ENCODE measurements around the gene SLC6A11.

SLC6A11 gene

GRCh38 chr3:10890665-10891064, 74.6 kb downstream of the SLC6A11 start:
- no peak overlapping the region for H2BK12ac ChIP-seq (ENCODE audit: low read length in 2 of 2)
- no peak overlapping the region for H3K4me2 ChIP-seq (ENCODE audit: low read length, poor library complexity, severe bottlenecking)

GRCh38 chr3:10892622-10893021, 76.6 kb downstream of the SLC6A11 start:
- no peak overlapping the region for H2BK5ac ChIP-seq (ENCODE audit: low read depth, low read length, poor library complexity, severe bottlenecking)
- no peak overlapping the region for H4K91ac ChIP-seq (ENCODE audit: low read length)
- H2BK120ac ChIP-seq (ENCODE audit: low read depth, low read length) = no peak overlapping the region
- H3K27ac ChIP-seq (ENCODE audit: low read length, poor library complexity, severe bottlenecking) = no peak overlapping the region
- H3K36me3 ChIP-seq (ENCODE audit: control insufficient read depth in 1 of 2, insufficient read depth in 2 of 2, low read depth in 1 of 2, low read length in 2 of 2) = no peaks in the 10 kb centered on the region
- H2AK5ac ChIP-seq (ENCODE audit: low read length, severe bottlenecking) = no peak overlapping the region
- no peak overlapping the region for H2BK15ac ChIP-seq (ENCODE audit: low read depth, poor library complexity, severe bottlenecking)
- no peak for DNase-seq
- no peak overlapping the region for H2BK12ac ChIP-seq (ENCODE audit: low read length in 2 of 2)
- H3K4ac ChIP-seq (ENCODE audit: low read depth in 1 of 2, low read length in 2 of 2) = no peak overlapping the region
- no peaks in the 10 kb centered on the region for H3K79me1 ChIP-seq (replicated peaks; ENCODE audit: low read length, poor library complexity, severe bottlenecking)
- no peak overlapping the region for H3K9ac ChIP-seq (ENCODE audit: low read length)
- H3K4me2 ChIP-seq (ENCODE audit: low read length, poor library complexity, severe bottlenecking) = no peak overlapping the region
- H3K9me3 ChIP-seq (ENCODE audit: control insufficient read depth, low read length) = peaks cover 29% of the 10 kb centered on the region
- H3K18ac ChIP-seq (ENCODE audit: low read depth in 1 of 2, low read length in 2 of 2) = no peak overlapping the region
- peaks cover 0 to 3% of the 10 kb centered on the region in 2 experiments for H3K27me3 ChIP-seq (ENCODE audit: control insufficient read depth in 1 of 2, insufficient read depth in 1 of 2, low read length in 2 of 2)
- H3K14ac ChIP-seq (ENCODE audit: low read length in 2 of 2) = no peak overlapping the region
- WGBS = 27% methylated on average over 1 of the region's 5 CpGs
- H3K23ac ChIP-seq (ENCODE audit: low read length in 2 of 2) = no peak overlapping the region
- H3K4me3 ChIP-seq (ENCODE audit: insufficient read depth in 1 of 2, low read depth in 1 of 2, low read length in 2 of 2) = no peak overlapping the region
- H3K4me1 ChIP-seq (ENCODE audit: control insufficient read depth, insufficient read depth, low read depth, low read length) = no peaks in the 10 kb centered on the region
- no peak overlapping the region for H2AFZ ChIP-seq (ENCODE audit: low read depth, low read length)
- H4K8ac ChIP-seq (ENCODE audit: low read length) = no peak overlapping the region

More at GRCh38 chr3:10890665-10891064, 74.6 kb downstream of the SLC6A11 start:
- H2AFZ ChIP-seq (ENCODE audit: low read depth, low read length) = no peak overlapping the region
- peaks cover 29% of the 10 kb centered on the region for H3K9me3 ChIP-seq (ENCODE audit: control insufficient read depth, low read length)
- H4K8ac ChIP-seq (ENCODE audit: low read length) = no peak overlapping the region
- no peak overlapping the region for H3K27ac ChIP-seq (ENCODE audit: low read length, poor library complexity, severe bottlenecking)
- H2BK5ac ChIP-seq (ENCODE audit: low read depth, low read length, poor library complexity, severe bottlenecking) = no peak overlapping the region
- peaks cover 0 to 12% of the 10 kb centered on the region in 2 experiments for H3K27me3 ChIP-seq (ENCODE audit: control insufficient read depth in 1 of 2, insufficient read depth in 1 of 2, low read length in 2 of 2)
- no peaks in the 10 kb centered on the region for H3K4me1 ChIP-seq (ENCODE audit: control insufficient read depth, insufficient read depth, low read depth, low read length)
- 14% methylated on average over 1 of the region's 1 CpG for WGBS
- H3K14ac ChIP-seq (ENCODE audit: low read length in 2 of 2) = no peak overlapping the region
- H2BK120ac ChIP-seq (ENCODE audit: low read depth, low read length) = no peak overlapping the region
- no peaks in the 10 kb centered on the region for H3K36me3 ChIP-seq (ENCODE audit: control insufficient read depth in 1 of 2, insufficient read depth in 2 of 2, low read depth in 1 of 2, low read length in 2 of 2)
- no peak overlapping the region for H3K4me3 ChIP-seq (ENCODE audit: insufficient read depth in 1 of 2, low read depth in 1 of 2, low read length in 2 of 2)
- no peaks in the 10 kb centered on the region for H3K79me1 ChIP-seq (replicated peaks; ENCODE audit: low read length, poor library complexity, severe bottlenecking)
- no peak overlapping the region for H3K9ac ChIP-seq (ENCODE audit: low read length)
- H3K23ac ChIP-seq (ENCODE audit: low read length in 2 of 2) = no peak overlapping the region
- H2AK5ac ChIP-seq (ENCODE audit: low read length, severe bottlenecking) = no peak overlapping the region
- H3K4ac ChIP-seq (ENCODE audit: low read depth in 1 of 2, low read length in 2 of 2) = no peak overlapping the region
- H4K91ac ChIP-seq (ENCODE audit: low read length) = no peak overlapping the region
- H3K18ac ChIP-seq (ENCODE audit: low read depth in 1 of 2, low read length in 2 of 2) = no peak overlapping the region
- no peak for DNase-seq
- H2BK15ac ChIP-seq (ENCODE audit: low read depth, poor library complexity, severe bottlenecking) = no peak overlapping the region

GRCh38 chr3:10901296-10901945, 85.4 kb downstream of the SLC6A11 start:
- H3K36me3 ChIP-seq (ENCODE audit: control insufficient read depth in 1 of 2, insufficient read depth in 2 of 2, low read depth in 1 of 2, low read length in 2 of 2) = no peaks in the 10 kb centered on the region
- no peak overlapping the region for H3K4me2 ChIP-seq (ENCODE audit: low read length, poor library complexity, severe bottlenecking)
- no peak overlapping the region for H2AK5ac ChIP-seq (ENCODE audit: low read length, severe bottlenecking)
- no peak overlapping the region for H2BK120ac ChIP-seq (ENCODE audit: low read depth, low read length)
- H3K4ac ChIP-seq (ENCODE audit: low read depth in 1 of 2, low read length in 2 of 2) = no peak overlapping the region
- no peak overlapping the region for H3K14ac ChIP-seq (ENCODE audit: low read length in 2 of 2)
- H3K23ac ChIP-seq (ENCODE audit: low read length in 2 of 2) = no peak overlapping the region
- 77% methylated on average over 11 of the region's 13 CpGs for WGBS
- no peak overlapping the region for H4K8ac ChIP-seq (ENCODE audit: low read length)
- H3K27ac ChIP-seq (ENCODE audit: low read length, poor library complexity, severe bottlenecking) = no peak overlapping the region
- H3K9ac ChIP-seq (ENCODE audit: low read length) = no peak overlapping the region
- no peak overlapping the region for H2AFZ ChIP-seq (ENCODE audit: low read depth, low read length)
- DNase-seq = no peak
- H4K91ac ChIP-seq (ENCODE audit: low read length) = no peak overlapping the region
- no peak overlapping the region for H2BK12ac ChIP-seq (ENCODE audit: low read length in 2 of 2)
- peaks cover 22% of the 10 kb centered on the region for H3K9me3 ChIP-seq (ENCODE audit: control insufficient read depth, low read length)
- H3K4me3 ChIP-seq (ENCODE audit: insufficient read depth in 1 of 2, low read depth in 1 of 2, low read length in 2 of 2) = no peak overlapping the region
- H3K79me1 ChIP-seq (replicated peaks; ENCODE audit: low read length, poor library complexity, severe bottlenecking) = no peaks in the 10 kb centered on the region
- peaks cover 0 to 22% of the 10 kb centered on the region in 2 experiments for H3K27me3 ChIP-seq (ENCODE audit: control insufficient read depth in 1 of 2, insufficient read depth in 1 of 2, low read length in 2 of 2)
- no peak overlapping the region for H2BK15ac ChIP-seq (ENCODE audit: low read depth, poor library complexity, severe bottlenecking)
- H2BK5ac ChIP-seq (ENCODE audit: low read depth, low read length, poor library complexity, severe bottlenecking) = no peak overlapping the region
- H3K18ac ChIP-seq (ENCODE audit: low read depth in 1 of 2, low read length in 2 of 2) = no peak overlapping the region
- no peaks in the 10 kb centered on the region for H3K4me1 ChIP-seq (ENCODE audit: control insufficient read depth, insufficient read depth, low read depth, low read length)

DNA sequence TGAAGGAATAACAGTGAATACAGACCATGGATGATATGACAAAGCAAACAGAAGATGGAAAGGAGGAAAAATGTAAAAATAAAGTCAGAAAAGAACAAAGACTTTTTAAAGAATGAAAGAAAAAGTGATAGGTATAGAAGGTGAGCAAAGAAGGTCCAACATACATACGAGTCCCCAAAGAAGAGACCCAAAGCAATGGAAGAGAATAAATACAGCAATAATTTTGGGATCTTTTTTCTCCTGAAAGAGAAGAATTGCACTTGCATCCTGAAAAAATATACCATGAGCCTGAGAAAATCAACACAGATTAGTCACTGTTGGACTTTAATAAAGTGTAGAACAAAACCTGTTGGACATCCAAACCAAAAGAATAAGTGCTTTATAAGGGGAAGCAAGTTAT, 91.2 kb downstream of the SLC6A11 start:
- no peak overlapping the region for H3K23ac ChIP-seq (ENCODE audit: low read length in 2 of 2)
- H3K14ac ChIP-seq (ENCODE audit: low read length in 2 of 2) = no peak overlapping the region
- H3K79me1 ChIP-seq (replicated peaks; ENCODE audit: low read length, poor library complexity, severe bottlenecking) = no peaks in the 10 kb centered on the region
- H4K8ac ChIP-seq (ENCODE audit: low read length) = no peak overlapping the region
- H3K4me1 ChIP-seq (ENCODE audit: control insufficient read depth, insufficient read depth, low read depth, low read length) = no peaks in the 10 kb centered on the region
- no peak overlapping the region for H3K4me2 ChIP-seq (ENCODE audit: low read length, poor library complexity, severe bottlenecking)
- no peak overlapping the region for H3K9ac ChIP-seq (ENCODE audit: low read length)
- no peak overlapping the region for H3K4me3 ChIP-seq (ENCODE audit: insufficient read depth in 1 of 2, low read depth in 1 of 2, low read length in 2 of 2)
- WGBS = no CpG with 5 or more reads among the region's 1 CpG
- no peak overlapping the region for H3K4ac ChIP-seq (ENCODE audit: low read depth in 1 of 2, low read length in 2 of 2)
- H2BK12ac ChIP-seq (ENCODE audit: low read length in 2 of 2) = no peak overlapping the region
- no peak overlapping the region for H2BK5ac ChIP-seq (ENCODE audit: low read depth, low read length, poor library complexity, severe bottlenecking)
- no peak overlapping the region for H2BK15ac ChIP-seq (ENCODE audit: low read depth, poor library complexity, severe bottlenecking)
- H3K36me3 ChIP-seq (ENCODE audit: control insufficient read depth in 1 of 2, insufficient read depth in 2 of 2, low read depth in 1 of 2, low read length in 2 of 2) = no peaks in the 10 kb centered on the region
- no peak overlapping the region for H2AFZ ChIP-seq (ENCODE audit: low read depth, low read length)
- no peak overlapping the region for H2BK120ac ChIP-seq (ENCODE audit: low read depth, low read length)
- no peak overlapping the region for H4K91ac ChIP-seq (ENCODE audit: low read length)
- H3K9me3 ChIP-seq (ENCODE audit: control insufficient read depth, low read length) = peaks cover 39% of the 10 kb centered on the region
- H3K18ac ChIP-seq (ENCODE audit: low read depth in 1 of 2, low read length in 2 of 2) = no peak overlapping the region
- peak; percentile 4 for DNase-seq
- H3K27ac ChIP-seq (ENCODE audit: low read length, poor library complexity, severe bottlenecking) = no peak overlapping the region
- no peak overlapping the region for H2AK5ac ChIP-seq (ENCODE audit: low read length, severe bottlenecking)
- peaks cover 0 to 32% of the 10 kb centered on the region in 2 experiments for H3K27me3 ChIP-seq (ENCODE audit: control insufficient read depth in 1 of 2, insufficient read depth in 1 of 2, low read length in 2 of 2)
